CD4-positive, alpha-beta T cell treated with Interferon gamma for 1 hour (primary cell): ENCODE data around the gene ETFA.

ENCODE experiments used
- DNase-seq: peaks from one replicate; pipeline ENCODE4 v3.0.0-alpha.2; 2020

ETFA gene

GRCh38 chr15:76168237-76168984, 142.9 kb downstream of the ETFA start:
- no peak for DNase-seq

GRCh38 chr15:76165951-76166350, 145.3 kb downstream of the ETFA start:
- DNase-seq = no peak
